Measurements from ENCODE around the gene SEPTIN7. TPM values are rescaled to one million over a fixed set of nuclear protein-coding genes. Genes with fewer than 3 reads are reported as not detected.

SEPTIN7 gene
- total RNA-seq, 1 donor from 2014 or later = 180 TPM

- Histone ChIP-seq H3K27ac (no peak overlapping the region), H3K9me3 (no peaks in the 10 kb centered on the region), H3K4me1 (no peaks in the 10 kb centered on the region), H3K36me3 (no peaks in the 10 kb centered on the region), H3K27me3 (ENCODE audit: low read depth) (no peaks in the 10 kb centered on the region), H3K4me3 (no peak overlapping the region)
- intact Hi-C loops (cut with DNase I) = no loop called here
- ATAC-seq (no peak), DNase-seq (no peak)
- TF ChIP-seq, protein P1, sequence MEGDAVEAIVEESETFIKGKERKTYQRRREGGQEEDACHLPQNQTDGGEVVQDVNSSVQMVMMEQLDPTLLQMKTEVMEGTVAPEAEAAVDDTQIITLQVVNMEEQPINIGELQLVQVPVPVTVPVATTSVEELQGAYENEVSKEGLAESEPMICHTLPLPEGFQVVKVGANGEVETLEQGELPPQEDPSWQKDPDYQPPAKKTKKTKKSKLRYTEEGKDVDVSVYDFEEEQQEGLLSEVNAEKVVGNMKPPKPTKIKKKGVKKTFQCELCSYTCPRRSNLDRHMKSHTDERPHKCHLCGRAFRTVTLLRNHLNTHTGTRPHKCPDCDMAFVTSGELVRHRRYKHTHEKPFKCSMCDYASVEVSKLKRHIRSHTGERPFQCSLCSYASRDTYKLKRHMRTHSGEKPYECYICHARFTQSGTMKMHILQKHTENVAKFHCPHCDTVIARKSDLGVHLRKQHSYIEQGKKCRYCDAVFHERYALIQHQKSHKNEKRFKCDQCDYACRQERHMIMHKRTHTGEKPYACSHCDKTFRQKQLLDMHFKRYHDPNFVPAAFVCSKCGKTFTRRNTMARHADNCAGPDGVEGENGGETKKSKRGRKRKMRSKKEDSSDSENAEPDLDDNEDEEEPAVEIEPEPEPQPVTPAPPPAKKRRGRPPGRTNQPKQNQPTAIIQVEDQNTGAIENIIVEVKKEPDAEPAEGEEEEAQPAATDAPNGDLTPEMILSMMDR (IDR thresholded peaks at IDR 0.05) = no peak
Measured at GRCh38 chr7:35781200-35781701, 19.6 kb upstream of the SEPTIN7 start.

DNA sequence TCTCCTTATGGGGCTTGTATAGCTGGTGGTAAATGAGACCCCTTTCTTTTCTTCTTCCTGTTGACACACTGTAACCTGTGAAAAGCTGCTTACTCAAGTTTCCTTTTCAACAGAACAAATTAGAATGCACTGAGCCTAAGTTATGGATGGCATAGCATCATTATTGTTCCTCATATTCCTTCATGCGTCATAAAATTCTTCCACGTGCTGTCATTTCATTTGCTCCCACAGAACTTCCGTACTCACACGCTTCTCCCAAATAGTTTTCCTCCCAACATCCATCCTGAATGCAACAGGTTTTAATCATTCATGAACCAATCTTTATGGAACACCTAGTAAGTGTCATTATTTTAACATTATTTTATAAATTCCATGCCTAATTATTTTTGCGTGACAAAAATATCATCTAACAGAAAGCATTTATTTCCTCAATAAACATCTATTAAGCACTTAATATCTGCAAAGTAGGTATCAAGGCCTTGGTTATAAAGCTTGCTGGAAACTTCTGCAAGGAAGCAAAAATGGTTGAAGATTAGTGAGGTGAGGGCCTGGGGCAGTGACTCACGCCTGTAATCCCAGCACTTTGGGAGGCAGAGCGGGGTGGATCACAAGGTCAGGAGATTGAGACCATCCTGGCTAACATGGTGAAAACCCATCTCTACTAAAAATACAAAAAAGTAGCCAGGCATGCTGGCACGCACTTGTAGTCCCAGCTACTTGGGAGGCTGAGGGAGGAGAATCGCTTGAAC lies 18.9 kb upstream of the SEPTIN7 start:
- Histone ChIP-seq H3K4me1 (no peaks in the 10 kb centered on the region), H3K36me3 (no peaks in the 10 kb centered on the region), H3K9me3 (no peaks in the 10 kb centered on the region), H3K27me3 (ENCODE audit: low read depth) (no peaks in the 10 kb centered on the region), H3K4me3 (no peak overlapping the region), H3K27ac (no peak overlapping the region)
- ATAC-seq (no peak), DNase-seq (no peak)
- TF ChIP-seq, protein P1 (IDR thresholded peaks at IDR 0.05) = no peak
- intact Hi-C loops (cut with DNase I) = no loop called here

DNA sequence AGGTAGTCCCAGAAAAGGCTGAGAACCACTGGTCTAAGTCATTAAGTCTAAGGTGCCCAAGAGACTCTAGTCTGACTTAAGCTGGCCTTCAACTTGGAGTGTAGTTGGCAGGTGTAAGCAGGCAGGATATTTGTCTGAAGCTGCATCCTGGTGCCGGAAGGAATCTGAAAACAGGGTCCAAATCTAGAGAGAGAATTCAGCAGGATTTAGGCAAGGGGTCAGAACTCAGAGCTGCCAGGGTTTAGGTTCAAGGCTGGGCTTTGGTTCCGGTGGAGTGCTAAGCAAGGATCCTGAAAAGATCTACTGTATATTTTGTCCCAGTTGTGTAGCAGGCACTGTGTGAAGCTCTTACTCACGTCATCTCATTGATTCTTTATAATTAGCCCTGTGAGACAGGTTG lies 16.5 kb upstream of the SEPTIN7 start:
- ATAC-seq (no peak), DNase-seq (no peak)
- intact Hi-C loops (cut with DNase I) = no loop called here
- Histone ChIP-seq H3K4me1 (no peaks in the 10 kb centered on the region), H3K27ac (no peak overlapping the region), H3K36me3 (no peaks in the 10 kb centered on the region), H3K27me3 (ENCODE audit: low read depth) (no peaks in the 10 kb centered on the region), H3K9me3 (no peaks in the 10 kb centered on the region), H3K4me3 (no peak overlapping the region)
- TF ChIP-seq, protein P1 (IDR thresholded peaks at IDR 0.05) = no peak

- H3K4me1 ChIP-seq = no peaks in the 10 kb centered on the region
- H3K27me3 ChIP-seq (ENCODE audit: low read depth) = no peaks in the 10 kb centered on the region
- TF ChIP-seq, protein P1 (IDR thresholded peaks at IDR 0.05) = no peak
- no peak for DNase-seq
- H3K9me3 ChIP-seq = peaks cover 3% of the 10 kb centered on the region
- no peak for ATAC-seq
- H3K27ac ChIP-seq = no peak overlapping the region
- no peak overlapping the region for H3K4me3 ChIP-seq
- intact Hi-C loops (cut with DNase I) = no loop called here
- no peaks in the 10 kb centered on the region for H3K36me3 ChIP-seq
Measured at GRCh38 chr7:35785250-35785649, 15.6 kb upstream of the SEPTIN7 start.

DNA sequence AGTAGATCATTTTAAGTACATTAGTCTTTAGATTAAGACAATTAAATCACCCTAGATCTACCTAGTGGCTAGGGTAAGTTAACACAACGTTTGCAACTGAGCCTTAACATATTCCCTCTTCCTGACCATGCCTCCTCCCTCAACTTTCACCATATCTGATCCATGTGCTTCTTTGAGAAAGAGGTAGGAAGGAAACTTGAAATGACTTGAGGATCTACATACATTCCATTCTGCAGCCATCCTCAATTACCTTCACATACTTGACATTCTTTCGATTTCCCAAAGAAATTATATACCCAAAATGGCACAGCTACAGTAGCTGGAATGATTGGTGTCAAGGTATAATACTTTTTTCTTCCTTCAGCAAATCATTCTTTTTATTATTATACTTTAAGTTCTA lies 12.9 kb upstream of the SEPTIN7 start:
- Histone ChIP-seq H3K9me3 (peaks cover 3% of the 10 kb centered on the region), H3K27ac (no peak overlapping the region), H3K4me3 (no peak overlapping the region), H3K36me3 (no peaks in the 10 kb centered on the region), H3K4me1 (peaks cover 2% of the 10 kb centered on the region), H3K27me3 (ENCODE audit: low read depth) (no peaks in the 10 kb centered on the region)
- intact Hi-C loops (cut with DNase I) = no loop called here
- TF ChIP-seq, protein P1 (IDR thresholded peaks at IDR 0.05) = no peak
- DNase-seq = no peak
- no peak for ATAC-seq

Data from lower lobe of right lung (tissue), 2 donors.